ENCODE data around the gene TMED7. TPM values are rescaled to one million over a fixed set of nuclear protein-coding genes. Genes with fewer than 3 reads are reported as not detected.
A peak's percentile ranks its signal among the peaks of the same experiment; 100 is the strongest.

Gene TMED7
- total RNA-seq, 1 donor from 2014 or later, result 163 TPM

DNA sequence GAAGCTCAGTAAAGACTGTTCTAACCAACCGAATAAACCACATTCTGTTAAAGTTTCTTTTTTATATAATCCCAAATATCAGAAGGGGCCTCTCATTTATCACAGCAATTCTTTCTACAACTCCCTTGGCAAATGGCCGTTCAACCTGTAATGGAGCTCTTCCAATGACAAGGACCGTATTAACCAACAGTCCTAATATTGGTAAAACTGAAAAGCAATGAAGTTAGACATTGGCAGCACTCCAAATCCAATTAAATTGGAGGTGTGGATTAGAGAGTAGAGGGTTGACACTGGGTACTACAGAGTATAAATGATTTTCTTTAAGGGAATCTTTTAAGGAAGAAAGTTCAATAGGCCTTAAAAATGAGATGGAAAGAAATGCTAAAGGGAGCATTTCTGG lies 842 bp downstream of the TMED7 start:
- Mint-ChIP-seq H3K36me3 (ENCODE audit: low read depth, unreplicated experiment) (no peaks in the 10 kb centered on the region), H3K27ac (ENCODE audit: unreplicated experiment) (peak overlapping the region; percentile 82), H3K4me3 (ENCODE audit: unreplicated experiment) (no peak overlapping the region), H3K4me1 (ENCODE audit: low read depth, unreplicated experiment) (peaks cover 15% of the 10 kb centered on the region), H3K9me3 (ENCODE audit: unreplicated experiment) (no peaks in the 10 kb centered on the region), H3K27me3 (ENCODE audit: low read depth, unreplicated experiment) (no peaks in the 10 kb centered on the region)
- no peaks in the 10 kb centered on the region for H3K27me3 ChIP-seq (ENCODE audit: insufficient read depth, low read length)
- H3K4me2 ChIP-seq (ENCODE audit: low read length), result peak overlapping the region; percentile 98
- TF ChIP-seq, protein P1, sequence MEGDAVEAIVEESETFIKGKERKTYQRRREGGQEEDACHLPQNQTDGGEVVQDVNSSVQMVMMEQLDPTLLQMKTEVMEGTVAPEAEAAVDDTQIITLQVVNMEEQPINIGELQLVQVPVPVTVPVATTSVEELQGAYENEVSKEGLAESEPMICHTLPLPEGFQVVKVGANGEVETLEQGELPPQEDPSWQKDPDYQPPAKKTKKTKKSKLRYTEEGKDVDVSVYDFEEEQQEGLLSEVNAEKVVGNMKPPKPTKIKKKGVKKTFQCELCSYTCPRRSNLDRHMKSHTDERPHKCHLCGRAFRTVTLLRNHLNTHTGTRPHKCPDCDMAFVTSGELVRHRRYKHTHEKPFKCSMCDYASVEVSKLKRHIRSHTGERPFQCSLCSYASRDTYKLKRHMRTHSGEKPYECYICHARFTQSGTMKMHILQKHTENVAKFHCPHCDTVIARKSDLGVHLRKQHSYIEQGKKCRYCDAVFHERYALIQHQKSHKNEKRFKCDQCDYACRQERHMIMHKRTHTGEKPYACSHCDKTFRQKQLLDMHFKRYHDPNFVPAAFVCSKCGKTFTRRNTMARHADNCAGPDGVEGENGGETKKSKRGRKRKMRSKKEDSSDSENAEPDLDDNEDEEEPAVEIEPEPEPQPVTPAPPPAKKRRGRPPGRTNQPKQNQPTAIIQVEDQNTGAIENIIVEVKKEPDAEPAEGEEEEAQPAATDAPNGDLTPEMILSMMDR (IDR thresholded peaks at IDR 0.05; ENCODE audit: insufficient read depth, low read depth, low read length), result no peak
- TF ChIP-seq EZH2 (IDR thresholded peaks at IDR 0.05; ENCODE audit: insufficient read depth, low read length), result no peak
- H4K20me1 ChIP-seq (ENCODE audit: insufficient read depth, low read length), result peaks cover 47% of the 10 kb centered on the region
- H3K36me3 ChIP-seq (ENCODE audit: insufficient read depth, low read length), result peaks cover 2% of the 10 kb centered on the region
- no peak overlapping the region for H2AFZ ChIP-seq (ENCODE audit: low read depth, low read length)
- H3K4me1 ChIP-seq (ENCODE audit: insufficient read depth, low read length), result peaks cover 11% of the 10 kb centered on the region
- peak overlapping the region; percentile 99 for H3K9ac ChIP-seq (ENCODE audit: low read length)
- no peaks in the 10 kb centered on the region for H3K9me3 ChIP-seq (ENCODE audit: insufficient read depth, low read depth, low read length)
- peak overlapping the region; percentile 97 for H3K27ac ChIP-seq (ENCODE audit: low read depth, low read length)
- peaks cover 63% of the 10 kb centered on the region for H3K79me2 ChIP-seq (ENCODE audit: insufficient read depth, low read length)
- H3K4me3 ChIP-seq (ENCODE audit: insufficient read depth, low read depth, low read length), result peak overlapping the region; percentile 96
- FAIRE-seq (no peak), DNase-seq (ENCODE audit: low read depth) (no peak)

DNA sequence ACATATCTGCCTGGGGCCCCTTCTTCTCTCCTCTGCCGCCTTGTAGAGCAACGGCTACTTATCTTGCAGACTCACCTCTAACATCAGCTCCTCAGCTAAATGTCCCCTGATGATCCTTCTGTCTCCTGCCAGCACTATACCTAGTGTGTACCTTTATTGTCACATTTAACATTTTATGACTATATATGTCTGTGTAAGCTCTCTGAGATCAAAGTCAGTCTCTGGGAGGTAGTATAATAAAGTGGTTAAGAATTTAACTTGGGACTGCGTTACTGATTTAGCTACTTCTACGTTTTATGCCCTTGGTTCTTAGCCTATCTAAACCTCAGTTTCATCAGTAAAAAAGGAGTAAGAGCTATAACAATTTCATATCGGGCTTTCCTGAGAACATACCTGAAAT lies 2.2 kb downstream of the TMED7 start:
- Histone ChIP-seq H3K9ac (ENCODE audit: low read length) (peak overlapping the region; percentile 99), H3K36me3 (ENCODE audit: insufficient read depth, low read length) (peaks cover 15% of the 10 kb centered on the region), H3K4me1 (ENCODE audit: insufficient read depth, low read length) (peaks cover 11% of the 10 kb centered on the region), H4K20me1 (ENCODE audit: insufficient read depth, low read length) (peaks cover 54% of the 10 kb centered on the region), H3K4me2 (ENCODE audit: low read length) (peak overlapping the region; percentile 98), H3K27me3 (ENCODE audit: insufficient read depth, low read length) (no peaks in the 10 kb centered on the region), H3K27ac (ENCODE audit: low read depth, low read length) (no peak overlapping the region), H2AFZ (ENCODE audit: low read depth, low read length) (no peak overlapping the region), H3K4me3 (ENCODE audit: insufficient read depth, low read depth, low read length) (peak overlapping the region; percentile 96), H3K79me2 (ENCODE audit: insufficient read depth, low read length) (peaks cover 76% of the 10 kb centered on the region), H3K9me3 (ENCODE audit: insufficient read depth, low read depth, low read length) (no peaks in the 10 kb centered on the region)
- Mint-ChIP-seq H3K27ac (ENCODE audit: unreplicated experiment) (no peak overlapping the region), H3K4me1 (ENCODE audit: low read depth, unreplicated experiment) (peaks cover 15% of the 10 kb centered on the region), H3K36me3 (ENCODE audit: low read depth, unreplicated experiment) (peaks cover 3% of the 10 kb centered on the region), H3K4me3 (ENCODE audit: unreplicated experiment) (no peak overlapping the region), H3K9me3 (ENCODE audit: unreplicated experiment) (no peaks in the 10 kb centered on the region), H3K27me3 (ENCODE audit: low read depth, unreplicated experiment) (no peaks in the 10 kb centered on the region)
- TF ChIP-seq, protein P1 (IDR thresholded peaks at IDR 0.05; ENCODE audit: insufficient read depth, low read depth, low read length), result no peak
- no peak for TF ChIP-seq EZH2 (IDR thresholded peaks at IDR 0.05; ENCODE audit: insufficient read depth, low read length)
- FAIRE-seq, result no peak
- no peak for DNase-seq (ENCODE audit: low read depth)

DNA sequence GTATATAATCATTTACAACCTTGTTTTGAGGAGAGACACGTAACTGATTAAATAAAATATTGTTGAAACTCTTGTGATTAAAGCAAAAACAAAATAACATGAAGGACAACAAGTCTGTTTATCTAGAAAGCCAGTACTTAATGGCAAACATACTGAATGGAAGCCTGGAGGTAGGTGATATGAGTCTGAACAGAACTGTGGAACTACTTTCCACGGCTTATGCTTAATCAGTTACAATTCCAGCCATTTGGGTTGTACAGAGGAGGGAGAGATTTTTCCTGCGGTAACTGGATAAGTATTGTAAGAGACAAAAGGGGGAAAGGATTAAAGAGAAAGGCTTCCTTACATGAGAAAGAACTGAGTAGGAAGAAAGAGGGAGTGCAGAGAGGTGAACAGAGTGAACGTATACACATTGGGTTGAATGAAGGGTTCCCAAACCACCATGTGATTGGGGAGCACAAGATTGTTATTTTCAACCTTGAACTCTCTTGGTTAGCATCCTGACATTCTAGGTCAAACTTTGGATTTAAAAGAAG lies 4.4 kb downstream of the TMED7 start:
- no peak for TF ChIP-seq EZH2 (IDR thresholded peaks at IDR 0.05; ENCODE audit: insufficient read depth, low read length)
- TF ChIP-seq, protein P1 (IDR thresholded peaks at IDR 0.05; ENCODE audit: insufficient read depth, low read depth, low read length), result no peak
- no peaks in the 10 kb centered on the region for H3K9me3 ChIP-seq (ENCODE audit: insufficient read depth, low read depth, low read length)
- H3K27ac Mint-ChIP-seq (ENCODE audit: unreplicated experiment), result no peak overlapping the region
- peaks cover 9% of the 10 kb centered on the region for H3K36me3 Mint-ChIP-seq (ENCODE audit: low read depth, unreplicated experiment)
- no peak overlapping the region for H3K9ac ChIP-seq (ENCODE audit: low read length)
- no peak overlapping the region for H3K4me3 ChIP-seq (ENCODE audit: insufficient read depth, low read depth, low read length)
- H3K4me2 ChIP-seq (ENCODE audit: low read length), result peak overlapping the region; percentile 33
- no peak for DNase-seq (ENCODE audit: low read depth)
- H3K79me2 ChIP-seq (ENCODE audit: insufficient read depth, low read length), result peaks cover 91% of the 10 kb centered on the region
- peaks cover 29% of the 10 kb centered on the region for H3K36me3 ChIP-seq (ENCODE audit: insufficient read depth, low read length)
- H3K4me3 Mint-ChIP-seq (ENCODE audit: unreplicated experiment), result peak overlapping the region; percentile 29
- H3K4me1 ChIP-seq (ENCODE audit: insufficient read depth, low read length), result peaks cover 11% of the 10 kb centered on the region
- H3K27me3 Mint-ChIP-seq (ENCODE audit: low read depth, unreplicated experiment), result no peaks in the 10 kb centered on the region
- peaks cover 64% of the 10 kb centered on the region for H4K20me1 ChIP-seq (ENCODE audit: insufficient read depth, low read length)
- no peaks in the 10 kb centered on the region for H3K27me3 ChIP-seq (ENCODE audit: insufficient read depth, low read length)
- H3K4me1 Mint-ChIP-seq (ENCODE audit: low read depth, unreplicated experiment), result peaks cover 15% of the 10 kb centered on the region
- H3K9me3 Mint-ChIP-seq (ENCODE audit: unreplicated experiment), result no peaks in the 10 kb centered on the region
- FAIRE-seq, result no peak
- no peak overlapping the region for H3K27ac ChIP-seq (ENCODE audit: low read depth, low read length)
- no peak overlapping the region for H2AFZ ChIP-seq (ENCODE audit: low read depth, low read length)
